ENCODE results near the gene ICAM5. TPM values are rescaled to one million over a fixed set of nuclear protein-coding genes. Genes with fewer than 3 reads are reported as not detected.

The ICAM5 gene
- total RNA-seq, 6 experiments from 2014 or later, result 0.06 to 0.27 (median 0.24) TPM; not detected in 3

DNA sequence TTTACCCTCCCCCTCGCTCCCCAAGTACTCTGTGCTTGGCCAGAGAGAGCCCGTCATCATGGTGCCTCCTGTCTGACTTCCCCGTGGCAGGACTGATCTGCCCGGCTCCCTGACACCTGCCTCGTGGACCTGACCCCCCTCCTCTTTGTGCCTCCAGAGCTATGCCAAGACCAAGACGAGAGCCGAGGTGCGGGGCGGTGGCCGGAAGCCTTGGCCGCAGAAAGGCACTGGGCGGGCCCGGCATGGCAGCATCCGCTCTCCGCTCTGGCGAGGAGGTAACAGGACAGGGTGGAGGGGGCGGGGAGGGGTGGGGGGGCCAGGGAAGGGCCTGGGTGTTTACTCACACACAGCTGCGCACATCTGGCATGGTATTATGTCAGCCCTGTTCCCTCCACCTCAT lies 33.2 kb upstream of the ICAM5 start:
- DNase-seq (no peak), ATAC-seq (no peak)
- intact Hi-C loops (cut with DNase I), result loop anchor here (5.0 to 10.0 kb wide), 2 partner anchors 72 to 136 kb away; no protein-coding TSS in a partner anchor
- no peaks in the 10 kb centered on the region for H3K9me3 ChIP-seq
- peaks cover 0 to 33% (median 16%) of the 10 kb centered on the region in 4 donors for H3K36me3 ChIP-seq
- H3K4me1 ChIP-seq, result peaks cover 0 to 11% (median 2%) of the 10 kb centered on the region in 4 donors
- H3K4me3 ChIP-seq, result no peak overlapping the region
- H3K27ac ChIP-seq, result no peak overlapping the region
- 85% methylated on average over 14 of the region's 18 CpGs for WGBS (ENCODE audit: insufficient coverage, low coverage, low lambda C conversion rate, missing lambda C conversion rate)
- TF ChIP-seq, protein P1, sequence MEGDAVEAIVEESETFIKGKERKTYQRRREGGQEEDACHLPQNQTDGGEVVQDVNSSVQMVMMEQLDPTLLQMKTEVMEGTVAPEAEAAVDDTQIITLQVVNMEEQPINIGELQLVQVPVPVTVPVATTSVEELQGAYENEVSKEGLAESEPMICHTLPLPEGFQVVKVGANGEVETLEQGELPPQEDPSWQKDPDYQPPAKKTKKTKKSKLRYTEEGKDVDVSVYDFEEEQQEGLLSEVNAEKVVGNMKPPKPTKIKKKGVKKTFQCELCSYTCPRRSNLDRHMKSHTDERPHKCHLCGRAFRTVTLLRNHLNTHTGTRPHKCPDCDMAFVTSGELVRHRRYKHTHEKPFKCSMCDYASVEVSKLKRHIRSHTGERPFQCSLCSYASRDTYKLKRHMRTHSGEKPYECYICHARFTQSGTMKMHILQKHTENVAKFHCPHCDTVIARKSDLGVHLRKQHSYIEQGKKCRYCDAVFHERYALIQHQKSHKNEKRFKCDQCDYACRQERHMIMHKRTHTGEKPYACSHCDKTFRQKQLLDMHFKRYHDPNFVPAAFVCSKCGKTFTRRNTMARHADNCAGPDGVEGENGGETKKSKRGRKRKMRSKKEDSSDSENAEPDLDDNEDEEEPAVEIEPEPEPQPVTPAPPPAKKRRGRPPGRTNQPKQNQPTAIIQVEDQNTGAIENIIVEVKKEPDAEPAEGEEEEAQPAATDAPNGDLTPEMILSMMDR (IDR thresholded peaks at IDR 0.05), result no peak
- no peak for TF ChIP-seq POLR2A (IDR thresholded peaks at IDR 0.05)
- H3K27me3 ChIP-seq, result no peaks in the 10 kb centered on the region

DNA sequence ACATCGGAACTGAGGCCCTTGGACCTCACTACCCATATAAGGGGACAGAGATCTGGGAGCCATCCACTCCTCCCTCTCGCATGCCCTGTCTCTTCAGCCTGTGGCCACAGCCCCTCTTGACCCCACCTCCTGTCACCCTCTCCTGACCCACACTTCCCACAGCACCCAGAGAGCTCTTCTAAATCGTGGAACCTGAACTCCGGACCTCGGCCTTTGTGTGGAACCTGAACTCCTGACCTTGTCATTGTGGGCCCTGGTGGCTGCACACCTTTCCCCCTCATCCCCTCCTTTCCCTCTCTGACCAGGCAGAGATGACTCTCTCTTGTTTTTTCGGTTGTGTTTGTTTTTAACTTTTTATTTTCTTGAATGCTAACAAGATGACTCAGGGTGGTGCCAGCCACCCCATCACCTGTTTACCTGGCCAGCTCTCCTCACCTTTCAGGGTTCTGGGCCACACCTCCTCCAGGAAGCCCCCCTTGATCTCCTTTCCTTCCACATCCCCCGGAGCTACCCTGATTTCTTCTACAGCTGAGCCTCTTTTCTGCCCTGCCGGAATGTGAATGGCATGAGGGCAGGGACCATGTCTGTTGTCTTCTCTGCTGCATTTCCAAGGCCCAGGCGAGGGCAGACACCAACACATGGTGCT lies 32.7 kb upstream of the ICAM5 start:
- 28% methylated on average over 6 of the region's 9 CpGs for WGBS (ENCODE audit: insufficient coverage, low coverage, low lambda C conversion rate, missing lambda C conversion rate)
- TF ChIP-seq, protein P1 (IDR thresholded peaks at IDR 0.05), result no peak
- TF ChIP-seq POLR2A (IDR thresholded peaks at IDR 0.05), result no peak
- Histone ChIP-seq H3K36me3 (peaks cover 0 to 33% (median 16%) of the 10 kb centered on the region in 4 donors), H3K9me3 (no peaks in the 10 kb centered on the region), H3K27me3 (no peaks in the 10 kb centered on the region), H3K4me1 (peaks cover 0 to 13% (median 2%) of the 10 kb centered on the region in 4 donors), H3K27ac (no peak overlapping the region), H3K4me3 (no peak overlapping the region)
- intact Hi-C loops (cut with DNase I), result loop anchor here (5.0 to 10.0 kb wide), 2 partner anchors 72 to 135 kb away; no protein-coding TSS in a partner anchor
- no peak for DNase-seq
- no peak for ATAC-seq

DNA sequence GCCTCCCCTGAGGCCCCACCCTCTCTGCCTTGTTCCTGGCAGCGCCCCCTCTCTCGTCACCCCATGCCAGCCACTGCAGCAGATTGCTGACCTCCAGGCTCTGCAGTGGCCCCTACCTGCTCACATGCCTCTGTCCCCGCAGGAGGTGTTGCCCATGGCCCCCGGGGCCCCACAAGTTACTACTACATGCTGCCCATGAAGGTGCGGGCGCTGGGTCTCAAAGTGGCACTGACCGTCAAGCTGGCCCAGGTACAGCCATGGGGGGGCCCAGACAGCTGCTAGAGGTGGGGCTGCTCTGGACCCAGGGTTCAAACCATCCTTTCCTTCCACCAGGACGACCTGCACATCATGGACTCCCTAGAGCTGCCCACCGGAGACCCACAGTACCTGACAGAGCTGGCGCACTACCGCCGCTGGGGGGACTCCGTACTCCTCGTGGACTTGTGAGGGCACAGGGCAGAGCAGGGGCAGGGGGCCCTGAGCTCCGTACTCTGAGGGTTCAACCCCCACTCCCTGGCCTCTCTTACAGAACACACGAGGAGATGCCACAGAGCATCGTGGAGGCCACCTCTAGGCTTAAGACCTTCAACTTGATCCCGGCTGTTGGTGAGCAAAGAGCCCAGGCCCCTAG lies 31.6 kb upstream of the ICAM5 start:
- no peak overlapping the region for H3K4me3 ChIP-seq
- ATAC-seq (peak in 1 of 4 donors; percentile 3), DNase-seq (no peak)
- peaks cover 0 to 13% (median 2%) of the 10 kb centered on the region in 4 donors for H3K4me1 ChIP-seq
- intact Hi-C loops (cut with DNase I), result loop anchor here (5.0 to 10.0 kb wide), 2 partner anchors 73 to 134 kb away; no protein-coding TSS in a partner anchor
- peaks cover 0 to 33% (median 16%) of the 10 kb centered on the region in 4 donors for H3K36me3 ChIP-seq
- TF ChIP-seq, protein P1 (IDR thresholded peaks at IDR 0.05), result no peak
- TF ChIP-seq POLR2A (IDR thresholded peaks at IDR 0.05), result no peak
- no peak overlapping the region for H3K27ac ChIP-seq
- H3K9me3 ChIP-seq, result no peaks in the 10 kb centered on the region
- H3K27me3 ChIP-seq, result no peaks in the 10 kb centered on the region
- 92% methylated on average over 2 of the region's 18 CpGs for WGBS (ENCODE audit: insufficient coverage, low coverage, low lambda C conversion rate, missing lambda C conversion rate)

DNA sequence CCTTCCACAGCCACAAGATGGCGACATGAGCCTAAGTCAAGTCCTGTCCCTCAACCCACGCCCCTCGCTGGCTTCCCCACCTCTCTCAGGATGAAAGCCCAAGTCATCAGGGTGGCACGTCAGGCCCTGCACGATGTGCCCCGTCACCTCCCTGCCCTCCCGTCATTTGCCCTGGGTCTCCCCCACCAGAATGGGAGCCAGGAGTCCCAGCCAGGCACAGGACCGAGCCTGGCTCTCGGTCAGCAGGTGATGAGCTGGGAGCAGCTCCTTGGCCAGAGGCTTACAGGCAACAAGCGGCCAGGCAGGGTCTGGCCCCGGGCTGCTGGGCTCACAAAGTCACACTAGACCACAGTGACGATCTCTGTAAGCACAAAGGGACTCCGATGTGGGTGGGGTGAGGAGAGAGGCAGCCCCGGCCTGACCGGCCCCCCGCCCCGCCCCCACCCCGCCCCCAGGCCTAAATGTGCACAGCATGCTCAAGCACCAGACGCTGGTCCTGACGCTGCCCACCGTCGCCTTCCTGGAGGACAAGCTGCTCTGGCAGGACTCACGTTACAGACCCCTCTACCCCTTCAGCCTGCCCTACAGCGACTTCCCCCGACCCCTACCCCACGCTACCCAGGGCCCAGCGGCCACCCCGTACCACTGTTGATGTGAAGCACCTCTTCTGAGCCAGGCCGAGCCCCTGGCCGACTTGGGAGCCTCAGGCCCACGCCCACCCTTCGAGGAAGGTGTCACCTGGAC lies 30.4 kb upstream of the ICAM5 start:
- no peak overlapping the region for H3K27ac ChIP-seq
- peaks cover 0 to 30% (median 15%) of the 10 kb centered on the region in 4 donors for H3K36me3 ChIP-seq
- H3K27me3 ChIP-seq, result no peaks in the 10 kb centered on the region
- WGBS (ENCODE audit: insufficient coverage, low coverage, low lambda C conversion rate, missing lambda C conversion rate), result 28% methylated on average over 5 of the region's 32 CpGs
- no peaks in the 10 kb centered on the region for H3K9me3 ChIP-seq
- TF ChIP-seq, protein P1 (IDR thresholded peaks at IDR 0.05), result peak; percentile 48 to 70 (median 68)
- TF ChIP-seq POLR2A (IDR thresholded peaks at IDR 0.05), result no peak
- H3K4me1 ChIP-seq, result peaks cover 0 to 13% (median 2%) of the 10 kb centered on the region in 4 donors
- no peak overlapping the region for H3K4me3 ChIP-seq
- intact Hi-C loops (cut with DNase I), result loop anchor here (5.0 to 10.0 kb wide), 2 partner anchors 75 to 133 kb away; no protein-coding TSS in a partner anchor
- DNase-seq, result peak; percentile 76 to 83 (median 81)
- ATAC-seq, result peak; percentile 58 to 74 (median 67)
